AG08395 (cell line): ENCODE results near the gene CDKN2AIP.
A peak's percentile ranks its signal among the peaks of the same experiment; 100 is the strongest.

Experiments used
- DNase-seq: peaks from one replicate; pipeline ENCODE4 v3.0.0; 2012; ENCODE audit warnings: mixed read lengths, low spot score

Gene CDKN2AIP

GRCh38 chr4:183444214-183445096 is at the start of gene CDKN2AIP:
Gene CDKN2AIP, plus strand, starts transcription at chr4:183444636. Its CDS starts 162 bp downstream, at chr4:183444798.
- DNase-seq: peak; percentile 94

GRCh38 chr4:183395395-183395794 is 49.0 kb upstream of the CDKN2AIP start:
- no peak for DNase-seq

GRCh38 chr4:183396227-183396637 is 48.2 kb upstream of the CDKN2AIP start:
- DNase-seq: no peak

GRCh38 chr4:183397741-183398297 is 46.6 kb upstream of the CDKN2AIP start:
- DNase-seq: no peak

GRCh38 chr4:183398298-183399125 is 45.9 kb upstream of the CDKN2AIP start:
- DNase-seq: peak; percentile 83

GRCh38 chr4:183399126-183399522 is 45.3 kb upstream of the CDKN2AIP start:
- no peak for DNase-seq

- DNase-seq: no peak
Observed at GRCh38 chr4:183399616-183400015, 44.8 kb upstream of the CDKN2AIP start.

GRCh38 chr4:183400035-183400434 is 44.4 kb upstream of the CDKN2AIP start:
- no peak for DNase-seq

GRCh38 chr4:183401473-183401872 is 43.0 kb upstream of the CDKN2AIP start:
- DNase-seq: no peak

GRCh38 chr4:183402771-183403170 is 41.7 kb upstream of the CDKN2AIP start:
- DNase-seq: no peak

GRCh38 chr4:183403486-183403885 is 41.0 kb upstream of the CDKN2AIP start:
- peak; percentile 24 for DNase-seq

- DNase-seq: no peak
Observed at GRCh38 chr4:183403961-183404360, 40.5 kb upstream of the CDKN2AIP start.

- no peak for DNase-seq
Observed at GRCh38 chr4:183405303-183405702, 39.1 kb upstream of the CDKN2AIP start.

- DNase-seq: peak; percentile 76
Observed at GRCh38 chr4:183407128-183407585, 37.3 kb upstream of the CDKN2AIP start.

- no peak for DNase-seq
Observed at GRCh38 chr4:183407635-183408464, 36.6 kb upstream of the CDKN2AIP start.

- DNase-seq: no peak
Observed at GRCh38 chr4:183408796-183409195, 35.6 kb upstream of the CDKN2AIP start.

- no peak for DNase-seq
Observed at GRCh38 chr4:183409483-183409882, 35.0 kb upstream of the CDKN2AIP start.

- DNase-seq: no peak
Observed at GRCh38 chr4:183409934-183410333, 34.5 kb upstream of the CDKN2AIP start.

- no peak for DNase-seq
Observed at GRCh38 chr4:183411291-183411861, 33.1 kb upstream of the CDKN2AIP start.

- no peak for DNase-seq
Observed at GRCh38 chr4:183412821-183413220, 31.6 kb upstream of the CDKN2AIP start.
